Measurements from ENCODE around the gene KIRREL3. TPM values are rescaled to one million over a fixed set of nuclear protein-coding genes. Genes with fewer than 3 reads are reported as not detected.

The KIRREL3 gene
- total and polyA plus RNA-seq, 2 of the 4 experiments (the other 2 are of a cell fraction): 10.9 to 15.9 TPM

- no peaks in the 10 kb centered on the region for H3K27me3 ChIP-seq (ENCODE audit: control insufficient read depth, insufficient read depth, low read length)
- TF ChIP-seq USF2 (IDR thresholded peaks at IDR 0.05; ENCODE audit: low read depth, low read length): no peak
- no peak for TF ChIP-seq ELK1 (IDR thresholded peaks at IDR 0.05; ENCODE audit: borderline replicate concordance, low read depth, low read length)
- TF ChIP-seq CEBPB (IDR thresholded peaks at IDR 0.05; ENCODE audit: low read depth, low read length): peak; percentile 42; the same call in 1 of the 2 replicates
- peak; percentile 76 for TF ChIP-seq RCOR1 (IDR thresholded peaks at IDR 0.05; ENCODE audit: insufficient replicate concordance, low read length)
- no peak for TF ChIP-seq SMC3 (IDR thresholded peaks at IDR 0.05; ENCODE audit: low read depth, low read length)
- TF ChIP-seq FOS (IDR thresholded peaks at IDR 0.05; ENCODE audit: low read depth, low read length): peak; percentile 90
- TF ChIP-seq MXI1 (IDR thresholded peaks at IDR 0.05; ENCODE audit: borderline replicate concordance, low read depth, low read length): no peak
- peak; percentile 53; the same call in 1 of the 2 replicates for TF ChIP-seq NFE2L2 (IDR thresholded peaks at IDR 0.05; ENCODE audit: low read depth, low read length)
- TF ChIP-seq BHLHE40 (IDR thresholded peaks at IDR 0.05; ENCODE audit: low read depth, low read length): peak; percentile 48
- TF ChIP-seq CHD1 (IDR thresholded peaks at IDR 0.05; ENCODE audit: low read depth, low read length): no peak
- no peak for TF ChIP-seq MAZ (IDR thresholded peaks at IDR 0.05; ENCODE audit: borderline replicate concordance, low read depth, low read length)
- TF ChIP-seq CTCF (conservative IDR thresholded peaks at IDR 0.05; ENCODE audit: low read depth, low read length): no peak
- no peak for TF ChIP-seq RFX5 (IDR thresholded peaks at IDR 0.05; ENCODE audit: low read depth, low read length)
These were observed 8.3 kb downstream of the KIRREL3 start for GRCh38 chr11:126992065-126992803.

More at GRCh38 chr11:126992065-126992803, 8.3 kb downstream of the KIRREL3 start:
- peak overlapping the region; percentile 25; the same call in 1 of the 2 replicates for H3K4me3 ChIP-seq (ENCODE audit: insufficient read depth, low read depth, low read length)
- peak overlapping the region; percentile 81 for H3K4me2 ChIP-seq (ENCODE audit: low read depth, low read length)
- peak; percentile 98 for DNase-seq
- peak overlapping the region; percentile 61 to 98 for H4K8ac ChIP-seq (ENCODE audit: low read depth in 2 of 2, low read length in 2 of 2)
- H3K18ac ChIP-seq (ENCODE audit: low read depth, low read length): peak overlapping the region; percentile 88
- H3K27ac ChIP-seq (ENCODE audit: insufficient read depth, low read length): peak overlapping the region; percentile 75
- peak overlapping the region; percentile 98 for H2AK9ac ChIP-seq (replicated peaks; ENCODE audit: low read depth, low read length, poor library complexity)
- H2BK5ac ChIP-seq (ENCODE audit: low read depth, low read length, poor library complexity, severe bottlenecking): peak overlapping the region; percentile 99
- peak overlapping the region; percentile 38 for H2AFZ ChIP-seq (replicated peaks; ENCODE audit: low read length, poor library complexity)
- CTCF ChIA-PET: interaction anchor here (0.7 to 3.0 kb wide), 7 partner anchors 23 to 385 kb away, joined by 3 to 12 read pairs (median 4); no protein-coding TSS in a partner anchor
- peak overlapping the region; percentile 99 for H3K14ac ChIP-seq (replicated peaks; ENCODE audit: low read depth, low read length)
- peak overlapping the region; percentile 97 for H2AK5ac ChIP-seq (ENCODE audit: low read depth, low read length)
- H3K9ac ChIP-seq (ENCODE audit: low read depth, low read length): peak overlapping the region; percentile 53
- peaks cover 29% of the 10 kb centered on the region for H3K9me1 ChIP-seq (ENCODE audit: insufficient read depth, low read length)
- POLR2A ChIA-PET (ENCODE audit: unreplicated experiment): no interaction called here
- intact Hi-C loops (cut with micrococcal nuclease) (loop anchor here (5.0 to 10.0 kb wide), 2 partner anchors 75 to 197 kb away; no protein-coding TSS in a partner anchor), in situ Hi-C loops (cut with MboI; ENCODE audit: low sequenced_read_pairs) (loop anchor here (10.0 to 25.0 kb wide), 2 partner anchors 555 to 687 kb away; partner anchors contain the start of gene DCPS), dilution Hi-C loops (cut with HindIII; ENCODE audit: low sequenced_read_pairs, unreplicated experiment) (no loop called here)
- peak overlapping the region; percentile 99 for H2BK120ac ChIP-seq (ENCODE audit: low read depth, low read length)
- H3K4me1 ChIP-seq (ENCODE audit: control insufficient read depth, insufficient read depth, low read length): peaks cover 27% of the 10 kb centered on the region
- H3K56ac ChIP-seq (ENCODE audit: extremely low read depth, insufficient read depth, low read length): peak overlapping the region; percentile 98
- H4K91ac ChIP-seq (ENCODE audit: insufficient read depth, low read depth, low read length): peak overlapping the region; percentile 97
- 8% methylated on average over 2 of the region's 6 CpGs; no CpG with 5 or more reads in 1 of the 2 experiments for WGBS, 2 experiments (ENCODE audit: extremely low coverage in 2 of 2, insufficient read length in 1 of 2)
- BruUV-seq (replicated peaks): TSS peak; percentile 95
- no peaks in the 10 kb centered on the region for H3K9me3 ChIP-seq (ENCODE audit: control insufficient read depth, insufficient read depth, low read length)
- peak overlapping the region; percentile 98 for H2BK20ac ChIP-seq (ENCODE audit: low read depth, low read length)
- peak overlapping the region; percentile 99 for H3K23ac ChIP-seq (ENCODE audit: low read depth, low read length)
- peaks cover 14 to 68% of the 10 kb centered on the region in 2 experiments; a peak in 3 of 4 replicates for H3K79me1 ChIP-seq (ENCODE audit: low read depth in 1 of 2, low read length in 2 of 2)
- peak; percentile 64 for ATAC-seq (ENCODE audit: low read depth)
- no peaks in the 10 kb centered on the region for H3K36me3 ChIP-seq (ENCODE audit: control insufficient read depth, insufficient read depth, low read length)
- H4K20me1 ChIP-seq (ENCODE audit: insufficient read depth, low read length): no peaks in the 10 kb centered on the region
- peak overlapping the region; percentile 92; the same call in 2 of the 3 replicates for H2BK15ac ChIP-seq (ENCODE audit: low read depth, low read length)
- H3K4ac ChIP-seq (ENCODE audit: low read depth, low read length): peak overlapping the region; percentile 99
- peak overlapping the region; percentile 85 for H4K5ac ChIP-seq (ENCODE audit: low read depth, low read length)

Measured in IMR-90 (cell line).